NCI-H748 (cell line): Measurements from ENCODE around the gene CMIP.

ENCODE experiments used
- DNase-seq: peaks from one replicate; lab custom pipeline; 2025; ENCODE audit not compliant: unreplicated experiment; lab: John Stamatoyannopoulos, UW

Gene CMIP

DNA sequence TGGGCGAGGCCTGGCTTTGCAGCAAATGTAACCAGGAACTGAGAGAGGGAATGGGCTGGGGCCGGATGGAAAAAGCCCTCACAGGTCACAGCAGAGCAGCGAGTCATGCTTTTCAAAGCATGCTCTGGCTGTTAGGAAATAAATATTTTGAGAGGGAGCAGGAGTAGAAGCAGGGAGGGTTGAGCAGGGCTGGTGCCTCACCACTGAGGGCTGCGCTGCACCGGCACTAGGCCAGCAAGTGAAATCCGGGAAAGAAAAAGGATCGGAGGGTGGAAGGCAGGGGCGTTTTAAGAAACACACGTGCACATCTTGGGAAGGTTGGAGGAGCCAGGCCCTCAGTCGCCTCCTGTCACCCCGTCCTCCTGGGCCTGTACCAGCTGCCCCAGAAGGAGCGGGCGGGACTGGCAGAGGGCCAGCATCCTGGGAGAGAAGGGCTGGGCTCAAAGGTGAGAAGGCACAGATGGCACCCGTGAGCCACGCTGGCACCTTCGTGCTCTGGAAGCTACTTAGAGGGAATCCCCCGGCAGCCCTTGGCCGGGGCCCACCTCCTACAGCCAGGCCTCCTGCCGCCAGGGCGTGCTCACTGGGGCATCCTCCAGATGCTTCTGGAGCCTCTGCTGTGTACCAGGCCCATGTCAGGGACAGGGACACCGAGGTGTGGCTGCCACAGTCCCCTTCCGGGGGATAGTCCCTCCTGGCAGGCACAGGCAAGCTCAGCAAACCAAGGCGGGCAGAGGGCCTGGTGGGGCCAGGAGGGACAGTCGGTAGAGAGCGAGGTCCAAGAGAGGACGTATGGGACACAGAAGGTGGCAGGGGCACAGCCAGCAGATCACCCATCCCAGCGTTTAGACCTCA lies 263.0 kb downstream of the CMIP start:
- DNase-seq: no peak

DNA sequence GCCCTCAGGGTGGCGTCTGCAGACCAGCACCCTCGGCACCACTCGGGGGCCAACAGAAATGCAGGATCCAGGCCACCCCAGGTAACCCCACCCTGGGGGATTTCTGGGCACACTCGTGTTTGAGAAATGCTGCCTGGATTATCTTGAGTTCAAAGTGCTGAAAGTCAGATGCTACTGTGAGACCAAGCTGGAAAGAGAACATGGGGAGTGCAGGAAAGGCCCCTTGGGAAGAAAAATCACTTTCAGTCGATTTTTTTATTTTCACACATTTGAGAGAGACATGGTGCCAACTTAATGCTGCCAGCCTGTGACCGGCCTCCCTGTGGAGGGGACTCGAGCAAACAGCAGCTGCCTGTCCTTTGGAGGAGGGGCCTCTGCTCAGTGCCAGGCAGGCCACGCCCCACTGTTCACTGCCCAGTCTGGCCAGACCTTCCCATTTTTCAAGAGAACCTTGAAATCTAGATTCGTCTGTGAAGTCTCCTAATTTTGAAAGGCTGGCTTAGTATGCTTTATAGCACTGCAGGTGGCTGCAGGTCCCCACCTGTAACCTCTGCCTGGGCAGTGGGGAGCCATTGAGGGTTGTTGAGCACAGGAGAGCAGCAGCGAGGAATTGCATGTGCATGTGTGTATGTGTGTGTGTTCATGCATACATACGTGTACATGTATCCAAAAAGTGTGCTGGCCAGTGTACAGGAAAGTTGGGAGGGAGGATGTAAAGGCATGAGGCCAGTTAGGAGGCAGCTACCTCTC lies 263.8 kb downstream of the CMIP start:
- DNase-seq: no peak

DNA sequence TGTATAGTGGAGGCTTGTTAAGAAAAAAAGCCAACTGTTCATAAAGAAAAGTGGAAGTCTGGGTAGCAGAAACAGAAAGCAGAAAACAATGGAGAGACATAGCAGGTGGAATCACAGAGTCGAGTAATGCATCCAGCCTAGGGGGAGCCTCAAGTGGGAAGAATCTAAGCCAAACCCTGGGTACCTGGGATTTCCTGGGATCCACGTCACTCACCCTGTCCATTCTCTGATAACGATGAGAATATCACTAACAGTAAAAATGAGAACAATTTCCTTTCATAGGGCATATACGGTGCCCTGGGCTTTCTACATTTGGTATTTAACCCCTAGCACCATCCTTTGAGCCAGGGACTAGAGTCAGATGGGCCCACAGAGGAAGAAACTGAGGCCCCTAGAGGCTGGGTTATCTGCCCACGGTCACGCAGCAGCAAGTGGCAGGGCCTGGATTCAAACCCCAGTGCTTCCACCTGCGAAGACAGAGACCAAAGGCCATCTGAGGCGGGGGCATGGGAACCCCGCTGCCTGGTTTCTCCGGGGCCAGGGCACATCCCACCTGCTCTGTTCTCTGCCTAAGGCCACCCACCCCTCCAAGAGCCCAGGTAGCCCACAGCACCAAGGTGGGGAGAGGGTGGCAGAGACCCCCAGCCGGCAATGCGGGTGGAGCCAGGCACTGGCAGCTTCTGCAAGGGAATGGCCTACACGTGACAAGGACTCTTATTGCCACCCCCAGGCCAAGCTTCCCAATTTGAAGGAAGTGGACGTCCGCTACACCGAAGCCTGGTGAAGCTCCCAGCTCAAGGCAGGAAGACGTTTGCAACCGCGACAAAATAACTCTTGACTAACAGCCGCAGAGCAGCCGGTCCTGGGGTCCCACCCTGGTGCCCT lies 264.6 kb downstream of the CMIP start:
- DNase-seq: no peak

DNA sequence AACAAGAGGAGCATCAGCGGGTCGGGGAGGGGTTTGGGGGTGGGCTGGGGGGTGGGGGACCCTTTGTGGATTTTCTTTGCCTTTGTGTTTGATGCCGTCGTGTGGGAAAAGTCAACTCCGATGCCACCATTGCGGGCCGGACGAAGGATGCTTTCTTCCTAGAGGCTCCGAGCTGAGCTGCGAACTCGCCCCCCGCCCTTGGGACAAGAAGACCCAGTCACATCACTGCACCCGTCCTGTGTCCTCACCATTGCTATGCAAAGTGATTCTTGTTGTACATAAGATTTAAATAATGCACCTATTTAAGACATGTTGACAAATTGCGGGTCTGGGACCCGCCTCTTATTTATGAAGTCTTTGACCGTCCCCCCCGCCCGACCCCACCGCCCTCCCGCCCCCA lies 265.4 kb downstream of the CMIP start:
- no peak for DNase-seq

DNA sequence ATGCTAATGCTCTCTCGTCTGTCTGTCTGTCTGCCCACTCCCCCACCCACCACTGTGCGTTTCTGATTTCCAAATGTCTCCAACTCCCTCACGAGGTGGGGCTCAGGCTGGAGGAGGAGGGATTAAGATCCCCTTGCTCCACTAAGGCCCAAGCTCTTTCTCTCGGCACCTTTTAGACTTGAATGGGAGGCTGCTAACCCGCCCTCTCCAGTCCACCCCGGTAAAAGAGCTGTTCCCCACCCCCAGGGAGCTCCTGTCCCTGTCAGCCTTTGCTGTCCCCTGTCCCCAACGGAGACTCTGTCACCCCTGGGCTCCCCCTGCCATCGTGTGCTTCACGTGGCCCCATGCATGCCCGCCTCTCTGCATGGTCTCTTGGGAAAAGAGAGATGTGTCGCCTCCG lies 266.0 kb downstream of the CMIP start:
- no peak for DNase-seq

DNA sequence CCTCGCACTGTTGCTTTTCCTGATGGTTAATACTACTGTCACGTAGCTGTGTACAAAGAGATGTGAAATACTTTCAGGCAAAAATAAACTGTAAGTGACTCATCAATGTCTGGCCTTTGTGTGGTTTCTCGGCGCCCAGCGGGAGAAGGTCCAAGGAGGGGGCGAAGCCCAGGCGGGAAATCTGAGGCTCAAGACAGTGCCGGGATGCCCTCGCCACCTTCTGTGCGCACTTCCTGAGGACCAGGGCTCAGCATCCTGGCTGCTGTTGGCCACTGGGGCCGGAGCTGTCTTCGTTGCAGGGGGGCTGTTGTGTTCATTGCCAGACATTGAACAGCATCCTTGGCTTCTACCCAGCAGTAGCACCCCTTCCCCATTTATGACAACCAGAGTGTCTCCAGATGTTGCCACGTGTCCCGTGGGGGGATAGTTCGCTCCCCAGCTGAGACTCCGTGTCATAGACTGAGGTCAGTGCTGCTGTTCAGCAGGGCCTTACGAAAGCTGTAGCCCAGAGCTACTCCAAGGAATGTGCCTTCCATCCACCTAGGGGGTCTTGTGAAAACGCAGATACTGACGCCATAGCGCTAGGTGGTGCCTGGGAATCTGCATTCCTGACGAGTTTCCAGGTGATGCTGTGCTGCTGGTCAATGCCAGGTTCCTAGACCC lies 267.2 kb downstream of the CMIP start:
- no peak for DNase-seq

DNA sequence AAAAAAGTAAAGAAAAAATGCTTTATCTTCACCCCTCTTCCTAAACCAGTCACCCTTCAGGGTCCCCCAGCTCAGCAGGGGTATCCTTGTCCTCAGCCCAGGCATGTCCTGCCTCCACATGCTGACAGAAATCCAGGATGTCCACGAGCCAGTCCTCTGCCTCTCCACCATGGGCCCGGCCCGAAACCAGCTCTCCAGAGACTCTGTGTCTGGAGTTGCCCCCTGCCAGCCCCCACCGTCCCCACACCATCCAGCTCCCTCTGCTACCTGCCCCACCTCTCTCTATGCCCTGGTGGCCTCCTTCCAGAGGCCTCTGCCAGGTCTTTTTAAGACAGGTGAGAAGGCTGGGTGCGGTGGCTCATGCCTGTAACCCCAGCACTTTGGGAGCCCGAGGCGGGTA lies 268.1 kb downstream of the CMIP start:
- DNase-seq: no peak

DNA sequence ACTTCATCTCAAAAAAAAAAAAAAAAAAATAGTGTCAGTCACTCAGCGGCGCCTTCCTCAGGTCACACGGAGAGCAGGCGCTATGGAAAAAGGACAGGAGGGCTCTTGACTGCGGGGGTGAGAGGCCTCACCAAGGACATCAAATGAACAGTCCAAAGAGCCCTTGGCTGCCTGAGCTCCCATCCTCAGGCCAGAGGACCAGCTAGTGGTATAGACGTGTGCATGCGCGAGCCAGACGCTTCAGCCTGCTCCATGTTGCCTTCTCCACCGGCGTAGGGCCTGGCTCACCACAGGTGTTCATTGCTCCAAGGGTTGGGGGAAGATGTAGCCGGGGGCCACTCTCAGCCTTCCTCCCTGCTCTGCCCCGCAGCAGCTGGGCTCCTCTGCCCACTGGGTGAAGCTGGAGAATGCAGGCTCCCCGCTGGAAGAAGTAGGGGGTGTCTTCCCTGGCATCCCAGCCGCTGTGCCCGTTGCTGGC lies 268.7 kb downstream of the CMIP start:
- DNase-seq: no peak

DNA sequence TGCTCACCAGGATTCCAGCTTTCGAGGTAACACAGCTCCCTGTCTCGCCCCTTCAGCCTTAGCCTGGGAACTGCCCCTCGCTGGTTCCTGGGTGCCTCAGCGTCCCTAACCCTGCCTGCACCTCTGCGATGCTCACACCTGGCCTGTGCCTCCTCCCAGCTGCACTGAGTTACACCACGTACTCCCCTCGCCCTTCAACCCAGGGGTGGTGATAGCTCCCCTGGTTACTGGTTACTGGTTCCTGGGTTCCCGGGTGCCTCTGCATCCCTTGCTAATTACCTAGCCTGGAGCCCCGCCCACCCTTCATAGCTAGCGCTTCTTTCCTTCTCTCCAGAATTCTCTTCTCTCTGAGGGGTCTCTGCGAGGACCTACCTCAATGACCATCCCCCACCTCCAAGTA lies 269.2 kb downstream of the CMIP start:
- no peak for DNase-seq

DNA sequence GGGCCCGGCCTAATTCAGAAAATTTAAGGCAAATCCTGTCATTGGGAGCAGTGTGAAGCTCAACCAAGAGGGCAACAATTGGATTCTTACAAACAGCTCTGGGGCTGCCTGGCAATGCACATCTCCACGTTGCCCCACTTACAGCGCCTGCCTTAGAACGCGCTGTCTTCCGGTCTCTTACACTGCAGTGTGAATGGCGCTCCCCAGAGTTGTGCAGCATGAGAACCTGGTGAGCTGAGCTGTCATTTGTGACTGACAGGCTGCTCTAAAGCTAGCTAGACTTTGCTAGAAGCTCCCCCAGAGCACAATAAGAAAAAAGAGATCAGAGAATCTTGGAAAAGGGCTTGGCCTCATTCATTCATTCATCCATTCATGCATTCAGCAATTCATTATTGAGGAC lies 270.0 kb downstream of the CMIP start:
- no peak for DNase-seq

DNA sequence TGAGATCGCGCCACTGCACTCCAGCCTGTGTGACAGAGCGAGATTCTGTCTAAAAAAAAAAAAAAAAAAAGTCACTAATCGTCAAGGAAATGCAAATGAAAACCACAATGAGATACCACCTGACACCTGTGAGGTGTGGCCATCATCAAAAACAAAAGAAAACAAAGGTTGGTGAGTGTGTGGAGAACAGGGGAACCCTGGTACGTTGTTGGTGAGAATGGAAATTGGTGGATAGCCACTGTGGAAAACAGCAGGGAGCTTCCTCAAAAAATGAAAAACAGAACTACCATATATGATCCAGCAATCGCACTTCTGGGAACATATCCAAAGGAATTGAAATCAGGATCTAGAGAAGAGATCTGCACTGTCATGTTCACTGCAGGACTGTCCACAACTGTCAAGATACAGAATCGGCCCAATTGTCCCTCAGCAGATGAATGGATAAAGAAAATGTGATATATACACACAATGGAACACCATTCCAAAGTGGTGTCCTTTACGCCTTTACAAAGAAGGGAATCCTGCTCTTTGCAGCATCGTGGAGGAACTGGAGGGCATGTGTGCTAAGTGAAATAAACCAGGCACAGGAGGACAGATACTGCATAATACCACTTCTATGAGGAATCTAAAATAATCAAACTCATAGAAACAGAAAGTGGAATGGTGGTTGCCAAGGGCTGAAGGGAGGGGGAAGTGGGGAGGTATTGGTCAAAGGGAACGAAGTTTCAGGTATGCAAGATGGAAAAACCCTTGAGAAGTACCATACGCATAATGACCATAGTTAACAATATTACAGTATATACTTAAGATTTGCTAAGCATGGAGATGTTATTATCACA lies 271.0 kb downstream of the CMIP start:
- DNase-seq: no peak

DNA sequence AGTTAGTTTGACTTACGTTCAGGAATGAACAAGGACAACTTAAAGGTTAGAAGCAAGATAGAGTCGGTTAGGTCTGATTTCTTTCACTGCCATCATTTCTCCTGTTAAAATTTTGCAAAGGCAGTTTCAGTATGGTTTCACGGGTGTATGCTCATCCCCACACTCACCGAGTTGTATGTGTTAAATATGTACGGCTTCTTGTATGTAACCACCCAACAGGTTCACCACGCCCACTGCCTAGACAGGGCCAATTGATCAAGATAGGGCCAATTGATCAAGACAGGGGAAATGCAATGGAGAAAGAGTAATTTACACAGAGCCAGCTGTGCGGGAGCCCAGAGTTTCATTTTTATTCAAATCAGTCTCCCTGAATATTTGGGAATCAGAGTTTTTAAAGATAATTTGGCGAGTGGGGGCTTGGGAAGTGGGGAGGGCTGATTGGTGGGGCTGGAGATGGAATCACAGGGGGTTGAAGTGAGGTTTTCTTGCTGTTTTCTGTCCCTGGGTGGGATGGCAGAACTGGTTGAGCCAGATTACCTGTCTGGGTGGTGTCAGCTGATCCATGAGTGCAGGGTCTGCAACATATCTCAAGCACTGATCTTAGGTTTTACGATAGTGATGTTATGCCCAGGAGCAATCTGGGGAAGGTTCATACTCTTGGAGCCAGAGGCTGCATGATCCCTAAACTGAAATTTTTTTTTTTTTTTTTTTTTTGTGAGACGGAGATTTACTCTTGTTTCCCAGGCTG lies 272.0 kb downstream of the CMIP start:
- no peak for DNase-seq

DNA sequence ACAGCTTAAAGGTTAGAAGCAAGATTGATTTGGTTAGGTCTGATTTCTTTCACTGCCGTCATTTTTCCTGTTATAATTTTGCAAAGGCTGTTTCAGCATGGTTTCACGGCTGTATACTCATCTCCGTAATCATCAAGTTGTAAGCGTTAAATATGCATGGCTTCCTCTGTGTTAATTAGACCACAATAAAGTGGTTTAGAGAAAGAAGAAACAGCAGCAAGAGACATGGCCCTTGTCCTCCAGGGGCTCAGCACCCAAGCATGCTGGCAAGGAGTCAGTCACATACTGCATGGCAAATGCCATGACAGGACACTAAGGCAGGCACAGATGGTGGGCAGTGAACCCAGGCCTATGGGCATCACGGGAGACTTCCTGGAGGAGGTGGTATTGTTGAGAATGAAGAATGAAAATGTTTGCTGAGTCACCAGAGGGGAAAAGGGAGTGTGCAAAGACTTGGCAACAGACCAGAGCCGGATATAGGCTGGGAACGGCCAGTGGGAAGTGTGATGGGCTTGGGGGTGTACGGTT lies 273.1 kb downstream of the CMIP start:
- no peak for DNase-seq

DNA sequence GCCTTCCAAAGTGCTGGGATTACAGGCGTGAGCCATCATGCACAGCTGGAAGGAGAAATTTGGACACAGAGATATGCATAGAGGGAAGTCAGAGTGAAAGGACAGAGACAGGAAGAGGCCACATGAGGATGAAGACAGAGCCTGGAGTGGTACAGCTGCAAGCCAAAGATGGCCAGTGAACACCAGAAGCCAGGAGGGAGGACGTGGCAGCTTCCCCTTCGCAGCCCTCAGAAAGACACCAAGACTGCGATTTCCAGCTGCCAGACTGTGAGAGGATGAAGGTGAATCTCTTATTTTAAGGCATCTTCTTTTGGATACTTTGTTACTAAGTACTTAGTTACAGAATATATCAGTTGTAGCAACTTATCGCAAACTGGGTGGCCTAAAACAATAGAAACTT lies 274.0 kb downstream of the CMIP start:
- DNase-seq: no peak

DNA sequence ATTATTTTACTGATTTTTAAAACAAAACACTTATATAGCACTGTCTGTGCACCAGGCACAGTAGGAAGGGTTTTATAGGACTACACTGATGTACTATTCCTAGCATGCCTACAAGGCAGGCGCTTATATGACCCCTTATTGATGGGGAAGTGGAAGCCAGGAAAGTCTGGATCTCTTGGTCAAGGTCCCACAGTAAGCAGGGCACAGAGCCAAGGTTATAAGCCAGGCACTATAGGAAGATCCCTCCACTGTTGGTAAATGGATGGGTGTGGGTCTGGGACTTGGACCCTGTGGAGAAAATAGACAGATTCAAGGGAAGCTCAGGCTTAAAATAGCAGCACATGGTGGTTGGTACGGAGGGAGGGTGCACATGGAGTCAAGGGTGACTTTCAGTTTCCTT lies 275.4 kb downstream of the CMIP start:
- DNase-seq: no peak

DNA sequence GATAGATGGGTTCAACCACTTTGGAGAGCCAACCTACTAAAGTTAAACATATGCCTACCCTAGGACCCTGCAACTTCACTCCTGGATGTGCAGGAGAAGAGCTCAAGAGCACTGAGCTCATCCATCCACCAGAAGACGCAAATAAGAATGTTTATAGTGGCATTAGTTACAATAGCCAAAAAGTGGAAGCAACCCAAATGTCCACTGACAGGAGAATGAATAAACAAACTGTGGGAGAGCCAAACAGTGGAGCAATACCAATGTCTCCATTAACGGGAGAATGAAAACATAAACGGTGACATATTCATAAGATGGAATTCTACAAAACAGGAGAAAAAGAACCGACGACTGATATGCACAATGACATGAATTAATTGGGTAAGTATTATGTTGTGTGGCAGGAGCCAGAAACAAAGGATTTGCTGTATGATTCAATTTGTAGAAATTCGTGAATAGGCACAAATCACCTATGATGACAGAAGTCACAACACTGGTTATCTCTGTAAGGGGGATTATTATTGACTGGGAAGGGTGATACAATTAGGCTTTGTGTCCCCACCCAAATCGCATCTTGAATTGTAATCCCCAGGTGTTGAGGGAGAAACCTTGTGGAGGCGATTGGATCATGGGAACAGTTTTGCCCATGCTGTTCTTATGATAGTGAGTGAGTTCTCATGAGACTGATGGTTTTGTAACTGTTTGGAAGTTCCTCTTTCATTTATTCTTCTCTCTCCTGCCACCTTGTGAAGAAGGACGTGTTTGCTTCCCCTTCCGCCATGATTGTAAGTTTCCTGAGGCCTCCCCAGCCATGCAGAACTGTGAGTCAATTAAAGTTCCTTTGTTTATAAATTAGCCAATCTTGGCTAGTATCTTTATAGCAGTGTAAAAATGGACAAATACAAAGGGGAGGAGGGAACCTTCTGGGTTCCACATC lies 276.6 kb downstream of the CMIP start:
- no peak for DNase-seq

DNA sequence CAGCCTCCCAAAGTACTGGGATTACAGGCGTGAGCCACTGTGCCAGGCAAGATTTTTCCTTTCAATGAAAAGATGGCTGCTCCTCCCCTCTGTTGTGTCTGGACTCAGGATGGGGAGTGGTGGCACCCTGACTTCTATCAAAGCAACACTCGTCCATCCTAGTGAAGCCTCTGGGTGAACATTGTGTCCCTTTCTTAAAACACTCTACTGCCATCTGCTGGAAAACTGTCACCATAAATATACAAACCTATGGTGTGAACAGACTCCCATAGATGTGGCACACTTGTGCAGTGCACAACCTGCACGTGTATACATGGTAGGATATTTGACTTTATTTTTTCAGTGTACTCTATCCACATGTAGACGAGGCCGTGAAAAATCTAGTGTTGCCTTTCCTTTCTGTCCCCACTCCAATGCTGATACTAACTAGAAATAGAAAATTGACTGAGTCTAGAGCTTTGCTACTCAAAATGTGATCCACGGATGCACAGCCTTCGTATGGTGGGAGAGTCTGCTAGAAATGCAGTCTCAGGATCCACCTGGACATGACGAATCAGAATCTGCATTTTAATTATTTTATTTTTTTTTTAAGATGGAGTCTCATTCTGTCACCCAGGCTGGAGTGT lies 278.6 kb downstream of the CMIP start:
- DNase-seq: peak; percentile 88
